D721Med (cell line): ENCODE results near the gene TIAM2.

ENCODE experiments used
- DNase-seq: peaks from one replicate; pipeline ENCODE4 v3.0.0; 2011; ENCODE audit warnings: low spot score; ENCODE audit not compliant: insufficient read length
- FAIRE-seq: peaks from 2 replicates; lab custom pipeline; 2011; peaks lifted over from hg19 to GRCh38; lab: Jason Lieb, UNC
- CTCF ChIP-seq: IDR thresholded peaks from 2 replicates; pipeline ENCODE4 v1.5.1; 2012; ENCODE audit warnings: mild to moderate bottlenecking, control low read depth; ENCODE audit not compliant: insufficient read depth; ENCODE audit errors: missing control alignments

TIAM2 gene

GRCh38 chr6:155186052-155186658, 191.0 kb downstream of the TIAM2 start:
- no peak for DNase-seq
- TF ChIP-seq CTCF, result no peak
- no peak for FAIRE-seq

GRCh38 chr6:155187106-155187505, 192.0 kb downstream of the TIAM2 start:
- FAIRE-seq, result no peak
- DNase-seq, result no peak
- TF ChIP-seq CTCF, result no peak

GRCh38 chr6:155187994-155188706, 193.0 kb downstream of the TIAM2 start:
- FAIRE-seq (no peak), DNase-seq (no peak)
- no peak for TF ChIP-seq CTCF

- no peak for TF ChIP-seq CTCF
- DNase-seq (no peak), FAIRE-seq (no peak)
Measured at GRCh38 chr6:155188707-155189496, 193.8 kb downstream of the TIAM2 start.

GRCh38 chr6:155190677-155191076, 195.6 kb downstream of the TIAM2 start:
- TF ChIP-seq CTCF, result no peak
- FAIRE-seq (no peak), DNase-seq (no peak)

- FAIRE-seq (no peak), DNase-seq (no peak)
- TF ChIP-seq CTCF, result no peak
Measured at GRCh38 chr6:155193526-155193925, 198.4 kb downstream of the TIAM2 start.
